ENCODE data around the gene KCNMB2.
"Not testable (repeated sequence)": the region's sequence is repeated elsewhere in the genome, so short reads cannot be mapped to it uniquely, and the experiment has no call there.

KCNMB2 gene

DNA sequence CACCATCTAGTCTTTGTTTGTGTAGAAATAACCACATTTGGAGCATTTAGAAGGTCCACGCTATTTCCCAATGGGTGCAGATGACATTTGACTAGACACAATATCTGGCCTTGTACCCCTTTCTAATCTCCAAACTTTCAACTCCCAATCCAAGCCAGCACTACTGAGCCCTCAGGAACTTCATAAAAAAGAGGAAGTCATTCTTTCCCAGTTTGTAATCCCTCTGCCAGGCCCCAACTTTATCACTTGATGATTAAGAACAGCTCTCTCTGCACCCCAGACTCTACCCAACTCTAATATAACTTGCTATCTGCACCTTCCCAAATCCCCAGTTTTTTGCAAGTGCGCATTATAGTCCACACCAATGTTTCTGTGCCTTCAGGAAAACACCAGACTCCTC is 170.2 kb downstream of the KCNMB2 start:
- no peak for FAIRE-seq

DNA sequence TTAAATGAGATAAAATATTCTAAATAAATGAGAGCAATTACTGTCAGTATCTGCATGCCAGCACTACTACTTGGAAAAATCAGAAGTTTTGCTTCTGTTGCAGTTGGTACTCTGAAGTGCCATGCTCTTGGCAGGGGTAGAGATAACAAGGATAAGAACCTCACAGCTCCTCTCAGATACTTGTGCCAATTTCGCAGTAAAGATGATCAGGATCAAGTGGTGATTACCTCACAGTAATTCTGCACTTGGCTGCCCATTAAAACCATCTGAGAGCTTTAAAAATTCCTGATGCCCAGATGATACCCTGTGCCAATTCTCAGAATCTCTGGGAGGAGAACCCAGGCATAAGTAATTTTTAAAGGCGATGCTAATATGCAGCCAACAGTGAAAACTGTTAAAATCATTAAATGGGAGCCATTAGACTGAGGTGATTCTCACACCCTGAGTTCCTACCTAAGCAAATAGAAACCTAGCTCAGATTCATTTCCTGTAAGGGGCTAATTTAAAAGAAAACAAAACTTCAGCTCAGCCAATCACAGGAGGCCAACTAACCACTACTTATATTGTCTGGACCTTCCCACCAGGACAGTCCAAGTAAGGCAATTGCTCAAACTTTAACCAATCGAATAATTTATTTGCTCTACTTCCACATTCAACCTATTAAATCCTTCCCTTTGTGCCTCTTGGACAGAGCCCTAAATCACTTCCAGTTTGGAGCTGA is 171.2 kb downstream of the KCNMB2 start:
- FAIRE-seq, result no peak

- no peak for FAIRE-seq
These were observed 172.8 kb downstream of the KCNMB2 start for GRCh38 chr3:178709051-178709450.

GRCh38 chr3:178711753-178712152 is 175.5 kb downstream of the KCNMB2 start:
- FAIRE-seq, result no peak

- FAIRE-seq, result no peak
These were observed 176.0 kb downstream of the KCNMB2 start for GRCh38 chr3:178712247-178712646.

DNA sequence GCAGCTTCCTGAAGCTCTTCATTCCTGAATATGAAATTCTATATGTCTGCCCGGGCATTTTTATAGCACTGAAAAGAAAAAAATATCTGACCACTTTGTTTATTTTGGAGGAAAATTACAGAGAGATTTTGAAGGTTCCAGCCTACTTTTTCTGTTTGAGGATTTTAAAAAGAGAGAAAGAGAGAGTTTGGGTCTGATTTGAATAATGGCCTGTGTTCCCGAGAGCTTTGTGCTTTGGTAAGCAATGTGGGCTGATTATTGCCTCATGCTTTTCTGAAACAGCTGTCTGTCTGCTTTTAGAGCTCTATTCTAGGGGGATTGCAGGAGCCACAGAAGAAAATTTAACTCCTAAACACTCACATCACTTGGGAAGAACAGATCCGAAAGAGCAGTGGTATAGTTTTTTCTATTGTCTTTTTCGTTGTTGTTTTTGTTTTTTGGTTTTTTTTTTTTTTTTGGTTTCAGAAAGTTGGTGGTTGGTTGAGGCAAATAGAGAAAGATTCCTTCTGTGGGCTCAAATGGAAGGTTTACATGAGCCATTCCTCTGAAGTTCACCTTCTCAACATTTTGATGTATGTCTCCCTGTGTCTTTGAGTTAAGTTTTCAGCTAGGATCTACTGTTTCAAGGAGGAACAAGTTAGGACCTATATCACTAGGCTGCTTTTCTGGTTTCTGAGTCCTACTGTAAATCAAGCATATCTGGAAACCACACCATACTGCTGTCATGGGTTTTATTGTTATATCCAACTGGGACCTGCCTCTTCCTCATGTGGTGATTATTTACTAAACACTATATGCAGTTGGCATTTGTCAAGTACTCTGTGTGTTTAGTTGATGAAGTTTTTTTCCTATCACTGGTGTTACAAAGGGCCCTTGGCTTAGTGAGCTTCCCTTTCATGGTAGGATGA is 178.9 kb downstream of the KCNMB2 start:
- no peak for FAIRE-seq

- no peak for FAIRE-seq
These were observed 182.9 kb downstream of the KCNMB2 start for GRCh38 chr3:178718995-178719635.

GRCh38 chr3:178732824-178733223 is 196.6 kb downstream of the KCNMB2 start:
- no peak for FAIRE-seq

DNA sequence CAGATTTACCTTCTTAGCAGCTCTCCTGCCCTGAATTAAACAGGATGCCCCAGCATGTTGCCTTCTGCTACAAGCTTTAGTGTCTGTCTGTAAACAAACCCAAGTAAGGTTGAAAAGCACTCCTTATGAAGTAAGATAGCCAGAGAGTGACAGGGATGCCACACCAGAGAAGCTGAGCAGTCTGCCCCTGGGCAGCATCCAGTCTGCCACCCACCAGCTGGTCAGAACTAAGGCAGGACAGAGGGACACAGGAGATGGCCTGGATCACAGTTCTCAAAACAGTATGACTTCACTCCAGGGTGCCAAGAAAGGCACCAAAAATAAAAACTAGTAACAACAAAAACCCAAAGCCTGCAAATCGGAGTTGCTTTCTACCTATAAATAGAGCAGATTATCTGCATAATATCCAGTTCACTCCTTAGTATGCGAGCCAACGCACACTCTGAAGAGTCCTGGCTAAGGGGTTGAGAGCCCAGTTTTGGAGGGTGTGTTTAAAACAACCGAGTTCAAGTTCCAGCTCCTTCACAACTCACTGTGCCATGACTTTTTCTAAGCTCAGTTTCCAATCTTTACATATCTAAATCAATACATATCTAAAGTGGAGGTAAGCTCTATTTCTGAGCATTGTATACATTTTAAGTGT is 198.9 kb downstream of the KCNMB2 start:
- FAIRE-seq, result no peak

DNA sequence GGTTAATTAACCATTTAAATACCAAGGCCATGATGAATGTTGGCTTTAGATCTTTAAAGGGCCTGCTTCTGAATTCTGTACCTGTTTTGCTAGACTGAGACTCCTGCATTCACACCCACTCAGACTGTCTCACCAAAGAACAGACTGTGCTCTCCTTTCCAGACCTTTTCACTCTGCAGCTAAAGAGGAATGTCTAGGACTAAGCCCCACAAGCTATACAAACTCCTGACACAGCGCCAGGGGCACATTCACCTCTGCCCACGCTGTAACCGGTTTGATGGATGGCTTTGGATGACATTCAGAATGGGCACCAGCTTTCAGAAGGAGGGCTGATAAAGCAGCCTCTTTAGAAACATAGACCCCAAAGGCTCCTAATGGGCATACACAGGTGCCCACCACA is 200.1 kb downstream of the KCNMB2 start:
- no peak for FAIRE-seq

GRCh38 chr3:178739720-178740119 is 203.5 kb downstream of the KCNMB2 start:
- FAIRE-seq, result no peak

- no peak for FAIRE-seq
These were observed 204.8 kb downstream of the KCNMB2 start for GRCh38 chr3:178741020-178741419.

- no peak for FAIRE-seq
These were observed 207.1 kb downstream of the KCNMB2 start for GRCh38 chr3:178743297-178743696.

DNA sequence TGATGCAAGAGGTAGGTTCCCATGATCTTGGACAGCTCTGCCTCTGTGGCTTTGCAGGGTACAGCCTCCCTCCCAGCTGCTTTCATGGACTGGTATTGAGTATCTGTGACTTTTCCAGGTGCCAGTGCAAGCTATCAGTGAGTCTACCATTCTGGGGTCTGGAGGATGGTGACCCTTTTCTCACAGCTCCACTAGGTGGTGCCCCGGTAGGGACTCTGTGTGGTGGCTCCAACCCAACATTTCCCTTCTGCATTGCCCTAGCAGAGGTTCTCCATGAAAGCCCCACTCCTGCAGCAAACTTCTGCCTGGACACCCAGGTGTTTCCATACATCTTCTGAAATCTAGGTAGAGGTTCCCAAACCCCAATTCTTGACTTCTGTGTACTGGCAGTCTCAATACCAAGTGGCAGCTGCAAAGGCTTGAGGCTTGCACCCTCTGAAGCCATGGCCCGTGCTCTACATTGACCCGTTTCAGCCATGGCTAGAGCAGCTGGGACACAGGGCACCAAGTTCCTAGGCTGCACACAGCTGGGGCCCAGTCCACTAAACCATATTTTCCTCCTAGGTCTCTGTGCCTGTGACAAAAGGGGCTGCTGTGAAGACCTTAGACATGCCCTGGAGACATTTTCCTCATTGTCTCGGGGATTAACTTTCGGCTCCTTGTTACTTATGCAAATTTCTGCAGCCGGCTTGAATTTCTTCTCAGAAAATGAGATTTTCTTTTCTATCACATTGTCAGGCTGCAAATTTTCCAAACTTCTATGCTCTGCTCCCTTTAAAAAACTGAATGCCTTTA is 209.8 kb downstream of the KCNMB2 start:
- FAIRE-seq, result not testable (repeated sequence)

GRCh38 chr3:178748874-178749273 is 212.6 kb downstream of the KCNMB2 start:
- no peak for FAIRE-seq

GRCh38 chr3:178749471-178749870 is 213.2 kb downstream of the KCNMB2 start:
- no peak for FAIRE-seq

DNA sequence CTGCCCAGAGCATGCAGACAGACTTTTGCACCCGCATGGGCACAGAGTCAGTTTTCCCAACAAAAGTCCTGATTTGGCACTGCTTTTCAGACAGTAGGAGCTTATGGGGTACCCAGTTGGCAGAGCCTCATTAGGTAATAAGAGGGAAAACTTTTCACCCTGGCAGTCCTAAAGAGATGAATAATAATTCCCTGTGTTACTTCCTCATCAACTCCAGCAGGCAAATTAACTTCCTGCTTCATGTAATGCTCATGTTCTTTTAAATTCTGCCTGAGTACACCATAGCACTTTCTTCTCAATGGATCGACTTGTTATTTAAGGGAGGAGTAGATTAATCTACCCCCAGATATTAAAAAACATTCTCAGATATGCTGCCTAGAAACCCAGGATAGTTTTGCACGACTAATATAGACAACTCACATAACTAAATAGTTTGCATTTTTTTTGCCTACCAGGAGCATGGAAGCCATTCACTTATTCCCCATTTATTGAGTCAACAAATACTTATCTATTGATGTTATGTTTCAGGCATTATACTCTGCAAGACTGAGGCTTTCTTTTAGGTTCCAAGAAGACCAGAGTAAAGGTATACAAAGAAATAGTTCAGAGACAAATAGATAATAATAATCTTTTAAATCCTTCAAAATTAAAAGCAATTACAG is 214.5 kb downstream of the KCNMB2 start:
- no peak for FAIRE-seq

DNA sequence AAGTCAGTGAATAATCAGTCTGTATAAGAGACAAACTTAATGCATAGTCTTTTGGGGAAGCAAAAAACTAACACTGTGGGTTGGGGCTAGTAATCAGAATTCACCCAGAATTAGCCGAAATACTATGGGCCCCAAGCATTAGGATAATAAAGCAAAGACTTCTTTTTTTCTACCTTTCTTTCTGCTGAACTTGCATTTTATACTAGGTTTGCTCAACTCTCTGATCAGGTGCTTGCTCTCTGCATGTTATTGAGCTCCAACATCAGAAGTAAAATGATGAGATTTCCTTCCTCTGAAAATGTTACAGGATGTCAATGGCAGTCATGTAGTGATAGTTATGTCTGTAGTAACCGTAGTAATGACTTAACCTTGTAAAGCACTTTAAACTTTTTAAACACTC is 216.6 kb downstream of the KCNMB2 start:
- no peak for FAIRE-seq

- FAIRE-seq, result no peak
These were observed 218.7 kb downstream of the KCNMB2 start for GRCh38 chr3:178754852-178755510.

DNA sequence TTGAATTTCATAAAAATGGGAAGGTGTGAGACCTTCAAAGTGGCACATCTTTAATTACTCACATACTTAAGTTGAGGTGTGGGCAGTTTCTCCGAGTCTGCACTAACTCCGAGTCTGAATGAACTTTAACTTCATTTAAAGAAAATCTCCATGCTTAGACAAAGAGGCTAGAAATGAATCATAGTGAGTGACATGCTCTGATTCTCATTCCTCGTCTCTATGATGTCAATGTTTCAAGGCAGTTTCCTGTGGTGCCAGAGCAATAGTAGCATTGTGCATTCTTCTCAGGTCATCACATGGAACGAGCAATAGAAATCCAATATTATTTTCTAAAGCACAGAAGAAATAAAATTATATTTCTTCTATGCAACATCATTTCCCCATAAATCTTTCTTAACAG is 224.8 kb downstream of the KCNMB2 start:
- FAIRE-seq, result no peak

DNA sequence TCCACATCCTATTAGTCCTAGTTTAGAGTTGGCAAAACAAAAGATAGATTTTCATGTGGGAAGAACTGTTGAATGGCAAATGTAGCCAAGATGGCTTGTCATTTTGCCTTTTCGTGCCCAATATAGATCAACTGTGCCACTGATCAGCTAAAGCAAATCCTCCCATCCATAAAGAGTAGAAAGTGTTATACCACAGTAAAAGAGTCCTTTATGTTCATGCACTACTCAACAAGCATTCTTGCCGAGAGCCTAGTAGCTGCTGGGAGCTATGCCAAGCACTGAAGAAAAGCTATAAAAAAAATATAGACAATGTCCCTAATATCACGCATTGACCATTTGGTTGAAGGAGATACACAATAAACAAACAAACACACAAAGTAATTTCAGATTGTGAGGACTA is 225.2 kb downstream of the KCNMB2 start:
- no peak for FAIRE-seq
